HFF-Myc (cell line): ENCODE results near the gene NCK1.

Experiments used
- DNase-seq: peaks from one replicate; pipeline ENCODE4 v3.0.0-alpha.2; 2011; ENCODE audit warnings: low read depth; ENCODE audit errors: extremely low read depth
- H3K4me3 ChIP-seq: replicated peaks from 2 replicates; pipeline ENCODE4 v1.5.1; 2011; ENCODE audit warnings: low read depth, mild to moderate bottlenecking, control low read depth, low read length
- CTCF ChIP-seq: IDR thresholded peaks from 2 replicates; pipeline ENCODE4 v1.5.1; 2012; ENCODE audit warnings: mild to moderate bottlenecking, low read depth, low read length, control low read depth; ENCODE audit errors: missing control alignments

The NCK1 gene

DNA sequence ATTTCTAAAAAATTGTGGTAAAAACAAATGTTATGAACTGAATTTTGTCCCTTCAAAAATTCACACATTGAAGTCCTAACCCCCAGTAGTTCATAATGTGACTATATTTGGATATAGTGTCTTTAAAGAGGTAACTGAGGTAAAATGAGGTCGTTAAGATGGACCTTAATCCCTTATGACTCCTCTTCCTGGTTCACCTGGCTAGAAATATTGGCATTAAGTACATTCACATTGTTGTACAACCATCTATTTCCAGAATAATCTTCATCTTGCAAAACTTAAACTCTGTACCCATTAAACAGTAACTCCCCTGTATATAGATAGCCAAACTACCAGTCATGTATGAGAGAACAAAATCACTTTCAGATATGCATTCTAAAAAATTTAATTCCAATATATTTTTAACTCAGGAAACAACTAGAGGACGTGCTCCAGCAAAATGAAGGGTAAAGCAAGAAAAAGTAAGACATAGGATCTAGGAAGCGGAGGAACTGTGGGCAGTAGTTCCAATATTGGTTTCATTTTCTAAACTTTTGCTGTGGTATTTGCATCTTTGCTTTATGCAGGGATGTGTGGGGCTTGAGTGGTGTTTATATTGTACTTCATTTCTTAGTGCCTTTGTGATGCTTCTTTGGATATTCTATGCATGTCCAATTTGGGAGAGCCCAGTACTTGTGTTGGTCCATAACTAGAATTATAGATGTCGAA, 59.0 kb downstream of the NCK1 start:
- DNase-seq: no peak
- TF ChIP-seq CTCF: no peak
- no peak overlapping the region for H3K4me3 ChIP-seq

- H3K4me3 ChIP-seq: no peak overlapping the region
- DNase-seq: no peak
- TF ChIP-seq CTCF: no peak
These were observed 63.6 kb downstream of the NCK1 start for GRCh38 chr3:136925425-136926190.

GRCh38 chr3:136928240-136928639, 66.2 kb downstream of the NCK1 start:
- no peak for TF ChIP-seq CTCF
- no peak overlapping the region for H3K4me3 ChIP-seq
- DNase-seq: no peak

GRCh38 chr3:136929977-136930670, 68.1 kb downstream of the NCK1 start:
- no peak for TF ChIP-seq CTCF
- no peak overlapping the region for H3K4me3 ChIP-seq
- no peak for DNase-seq

GRCh38 chr3:136931606-136932005, 69.6 kb downstream of the NCK1 start:
- DNase-seq: no peak
- H3K4me3 ChIP-seq: no peak overlapping the region
- no peak for TF ChIP-seq CTCF

GRCh38 chr3:136932523-136932922, 70.5 kb downstream of the NCK1 start:
- no peak overlapping the region for H3K4me3 ChIP-seq
- no peak for DNase-seq
- no peak for TF ChIP-seq CTCF
